ENCODE measurements around the gene ZNF726. TPM values are rescaled to one million over a fixed set of nuclear protein-coding genes. Genes with fewer than 3 reads are reported as not detected.
"Not testable (repeated sequence)": the region's sequence is repeated elsewhere in the genome, so short reads cannot be mapped to it uniquely, and the experiment has no call there.

ZNF726 gene
- total RNA-seq, 1 experiment from 2014 or later = 8.7 TPM

DNA sequence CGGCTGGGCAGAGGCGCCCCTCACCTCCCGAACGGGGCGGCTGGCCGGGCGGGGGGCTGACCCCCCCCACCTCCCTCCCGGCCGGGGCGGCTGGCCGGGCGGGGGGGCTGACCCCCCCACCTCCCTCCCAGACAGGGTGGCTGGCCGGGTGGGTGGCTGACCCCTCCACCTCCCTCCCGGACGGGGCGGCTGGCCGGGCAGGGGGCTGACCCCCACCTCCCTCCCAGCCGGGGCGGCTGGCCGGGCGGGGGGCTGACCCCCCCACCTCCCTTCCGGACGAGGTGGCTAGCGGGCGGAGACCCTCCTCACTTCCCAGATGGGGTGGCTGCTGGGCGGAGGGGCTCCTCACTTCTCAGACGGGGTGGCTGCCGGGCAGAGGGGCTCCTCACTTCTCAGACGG is 22.3 kb downstream of the ZNF726 start:
- not testable (repeated sequence) for DNase-seq (ENCODE audit: low read depth)

DNA sequence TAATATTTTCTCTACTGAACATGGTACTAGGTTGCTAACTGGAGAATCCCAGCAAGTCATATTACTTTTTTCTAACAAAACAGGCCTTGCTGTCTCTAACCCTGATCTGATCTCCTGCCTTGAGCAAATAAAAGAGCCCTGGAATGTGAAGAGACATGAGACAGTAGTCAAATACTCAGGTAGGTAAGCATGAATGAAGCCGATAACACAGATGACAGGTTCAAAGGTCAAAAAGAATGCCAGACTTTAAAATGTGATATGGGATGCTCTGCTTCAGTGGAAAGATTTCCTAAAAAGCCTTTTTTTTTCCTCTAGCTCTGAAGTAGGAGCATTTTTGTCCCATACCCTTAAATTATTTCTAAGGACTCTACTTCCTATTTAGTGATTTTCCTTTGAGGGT is 28.7 kb downstream of the ZNF726 start:
- DNase-seq (ENCODE audit: low read depth) = no peak

DNA sequence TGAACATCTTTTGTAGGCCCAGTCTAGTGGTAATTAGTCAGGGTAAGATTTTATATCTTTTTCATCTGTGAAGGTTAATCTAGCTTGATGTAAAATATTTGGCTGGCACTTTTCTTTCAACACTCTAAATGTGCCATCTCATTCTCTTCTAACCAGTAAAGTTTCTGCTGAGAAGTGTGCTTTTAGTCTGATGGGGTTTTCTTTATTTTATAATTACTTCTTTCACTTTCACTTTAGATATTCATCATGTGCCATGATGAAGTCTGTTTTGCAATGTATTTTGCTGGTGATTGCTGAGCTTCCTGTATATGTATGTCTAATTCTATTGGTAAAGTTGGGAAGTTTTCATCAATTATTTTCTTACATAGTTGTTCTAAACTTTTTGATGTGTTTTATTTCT is 31.9 kb downstream of the ZNF726 start:
- no peak for DNase-seq (ENCODE audit: low read depth)

DNA sequence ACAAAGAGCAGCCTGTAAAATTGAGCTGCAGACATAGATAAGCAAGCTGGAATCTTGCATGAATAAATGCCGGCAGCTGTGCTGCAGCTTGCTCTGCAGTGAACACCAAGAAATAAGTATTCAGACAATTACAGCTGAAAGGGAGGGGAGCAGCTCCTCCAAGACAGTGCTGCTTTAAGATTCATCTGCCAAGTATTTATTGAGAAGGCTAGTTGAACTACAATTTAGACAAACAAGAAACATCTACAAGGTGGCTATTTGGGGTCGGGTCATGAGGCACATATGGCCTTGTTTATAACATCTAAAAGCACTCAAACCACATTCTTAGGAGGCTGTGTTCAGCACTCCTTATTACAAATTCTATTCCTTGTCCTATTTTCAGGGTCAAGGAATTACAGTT is 34.9 kb downstream of the ZNF726 start:
- no peak for DNase-seq (ENCODE audit: low read depth)

DNA sequence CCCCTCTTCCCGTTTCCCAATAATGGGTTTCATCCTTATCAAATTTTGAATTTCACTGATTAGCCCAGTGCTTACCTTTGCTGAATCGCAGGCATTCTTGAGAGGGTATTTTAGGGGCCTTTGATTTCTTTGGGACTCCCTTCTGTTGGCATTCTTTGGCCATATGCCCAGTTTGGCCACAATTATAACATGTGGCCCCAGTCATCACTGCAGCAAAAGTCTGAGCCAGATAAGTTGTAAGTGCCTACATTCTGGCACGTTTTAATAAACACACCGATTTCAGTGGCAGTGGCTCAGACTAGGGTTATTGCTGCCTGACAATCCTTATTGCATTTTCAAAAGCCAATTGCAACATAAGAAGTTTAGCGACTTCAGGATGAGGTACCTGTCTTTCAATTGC is 41.4 kb downstream of the ZNF726 start:
- no peak for DNase-seq (ENCODE audit: low read depth)

DNA sequence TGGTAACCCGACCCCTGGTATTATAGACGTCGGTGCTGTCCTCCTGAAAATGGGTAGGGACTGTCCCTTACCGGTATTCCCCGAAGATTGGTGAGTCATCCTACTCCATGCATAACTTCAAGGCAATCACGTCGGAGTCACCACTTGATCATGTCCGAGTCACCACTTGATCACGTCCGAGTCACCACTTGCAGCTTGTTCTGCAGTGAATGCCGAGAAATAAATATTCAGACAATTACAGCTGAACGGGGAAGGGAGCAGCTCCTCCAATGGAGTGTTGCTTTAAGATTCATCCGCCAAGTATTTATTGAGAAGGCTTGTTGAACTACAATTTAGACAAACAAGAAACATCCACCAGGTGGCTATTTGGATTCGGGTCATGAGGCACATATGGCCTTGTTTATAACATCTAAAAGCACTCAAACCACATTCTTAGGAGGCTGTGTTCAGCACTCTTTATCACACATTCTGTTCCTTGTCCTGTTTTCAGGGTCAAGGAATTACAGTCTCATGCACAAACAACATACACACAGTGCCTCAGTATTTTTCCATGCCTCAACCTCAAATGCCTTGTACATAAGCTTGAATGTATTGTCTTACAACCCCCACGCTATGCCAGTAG is 43.1 kb downstream of the ZNF726 start:
- DNase-seq (ENCODE audit: low read depth) = peak; percentile 74

DNA sequence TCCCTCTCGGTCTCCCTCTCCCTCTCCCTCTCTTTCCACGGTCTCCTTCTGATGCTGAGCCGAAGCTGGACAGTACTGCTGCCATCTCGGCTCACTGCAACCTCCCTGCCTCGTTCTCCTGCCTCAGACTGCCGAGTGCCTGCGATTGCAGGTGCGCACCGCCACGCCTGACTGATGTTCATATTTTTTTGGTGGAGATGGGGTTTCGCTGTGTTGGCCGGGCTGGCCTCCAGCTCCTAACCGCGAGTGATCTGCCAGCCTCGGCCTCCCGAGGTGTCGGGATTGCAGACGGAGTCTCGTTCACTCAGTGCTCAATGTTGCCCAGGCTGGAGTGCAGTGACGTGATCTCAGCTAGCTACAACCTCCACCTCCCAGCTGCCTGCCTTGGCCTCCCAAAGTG is 48.7 kb downstream of the ZNF726 start:
- DNase-seq (ENCODE audit: low read depth) = not testable (repeated sequence)

DNA sequence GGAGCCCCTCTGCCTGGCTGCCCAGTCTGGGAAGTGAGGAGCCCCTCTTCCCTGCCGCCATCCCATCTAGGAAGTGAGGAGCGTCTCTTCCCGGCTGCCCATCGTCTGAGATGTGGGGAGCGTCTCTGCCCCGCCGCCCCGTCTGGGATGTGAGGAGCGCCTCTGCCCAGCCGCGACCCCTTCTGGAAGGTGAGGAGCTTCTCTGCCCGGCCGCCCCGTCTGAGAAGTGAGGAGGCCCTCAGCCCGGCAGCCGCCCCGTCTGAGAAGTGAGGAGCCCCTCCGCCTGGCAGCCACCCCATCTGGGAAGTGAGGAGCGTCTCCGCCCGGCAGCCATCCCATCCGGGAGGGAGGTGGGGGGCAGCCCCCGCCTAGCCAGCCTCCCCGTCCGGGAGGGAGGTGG is 49.2 kb downstream of the ZNF726 start:
- not testable (repeated sequence) for DNase-seq (ENCODE audit: low read depth)

DNA sequence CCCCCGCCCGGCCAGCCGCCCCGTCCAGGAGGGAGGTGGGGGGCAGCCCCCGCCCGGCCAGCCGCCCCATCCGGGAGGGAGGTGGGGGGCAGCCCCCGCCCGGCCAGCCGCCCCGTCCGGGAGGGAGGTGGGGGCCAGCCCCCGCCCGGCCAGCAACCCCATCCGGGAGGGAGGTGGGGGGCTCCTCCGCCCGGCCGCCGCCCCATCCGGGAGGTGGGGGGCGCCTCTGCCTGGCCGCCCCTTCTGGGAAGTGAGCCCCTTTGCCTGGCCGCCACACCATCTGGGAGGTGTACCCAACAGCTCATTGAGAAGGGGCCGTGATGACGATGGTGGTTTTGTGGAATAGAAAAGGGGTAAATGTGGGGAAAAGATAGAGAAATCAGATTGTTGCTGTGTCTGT is 49.6 kb downstream of the ZNF726 start:
- DNase-seq (ENCODE audit: low read depth) = not testable (repeated sequence)

DNA sequence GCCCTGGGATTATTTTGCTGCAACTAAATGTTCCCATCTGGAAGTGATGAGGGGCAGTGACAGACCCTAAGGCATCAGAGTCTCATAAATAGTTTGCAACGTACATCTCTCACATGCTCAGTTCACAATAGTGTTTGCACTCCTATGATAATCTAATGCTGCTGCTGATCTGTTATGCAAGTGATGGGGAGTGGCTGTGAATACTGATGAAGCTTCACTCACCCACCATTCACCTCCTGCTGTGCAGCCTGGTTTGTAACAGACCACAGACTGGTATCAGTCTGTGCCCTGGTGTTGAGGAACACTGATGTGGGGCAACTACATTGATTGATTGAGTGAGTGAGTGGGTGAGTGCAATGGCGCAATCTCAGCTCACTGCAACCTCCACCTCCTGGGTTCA is 54.9 kb downstream of the ZNF726 start:
- DNase-seq (ENCODE audit: low read depth) = no peak

DNA sequence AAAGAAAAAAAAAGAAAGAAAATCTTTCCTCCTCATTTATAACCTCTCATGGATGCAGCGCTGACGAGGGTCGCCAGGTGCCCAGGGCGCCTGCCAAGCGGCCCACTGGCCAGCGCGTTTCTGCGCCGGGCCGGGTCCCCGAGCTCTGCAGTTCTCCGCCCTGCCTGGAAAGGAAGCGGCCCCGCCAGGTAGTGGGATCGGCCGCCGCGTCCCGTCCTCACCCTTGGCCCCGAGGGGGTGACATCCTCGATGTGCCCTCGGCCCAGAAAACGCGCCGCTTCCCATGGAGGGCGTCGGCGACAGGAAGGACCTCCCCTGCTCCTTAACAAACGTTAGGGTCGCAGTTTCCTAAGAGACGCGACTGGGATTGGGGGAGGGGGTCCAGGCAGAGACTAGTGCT is 56.9 kb downstream of the ZNF726 start:
- DNase-seq (ENCODE audit: low read depth) = no peak

DNA sequence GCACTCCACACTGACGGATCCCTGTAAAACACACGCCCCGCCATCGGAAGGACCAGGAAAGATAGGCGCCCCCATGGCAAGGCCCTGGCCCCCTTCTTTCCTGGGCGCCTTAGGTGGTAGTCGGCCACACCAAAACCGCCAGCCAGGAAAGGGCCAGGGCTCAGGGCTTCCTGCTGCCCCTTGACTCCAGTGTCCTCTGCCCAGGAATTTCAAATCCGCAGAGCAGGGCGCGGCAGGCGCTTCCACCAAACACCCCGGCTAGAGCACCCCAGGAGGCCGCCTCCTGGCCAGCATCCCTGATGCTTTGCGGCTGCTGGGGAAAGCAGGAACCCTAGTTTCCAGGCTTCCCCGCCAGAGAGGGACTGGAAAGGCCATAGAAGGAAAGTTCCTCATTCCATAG is 57.5 kb downstream of the ZNF726 start:
- DNase-seq (ENCODE audit: low read depth) = no peak

DNA sequence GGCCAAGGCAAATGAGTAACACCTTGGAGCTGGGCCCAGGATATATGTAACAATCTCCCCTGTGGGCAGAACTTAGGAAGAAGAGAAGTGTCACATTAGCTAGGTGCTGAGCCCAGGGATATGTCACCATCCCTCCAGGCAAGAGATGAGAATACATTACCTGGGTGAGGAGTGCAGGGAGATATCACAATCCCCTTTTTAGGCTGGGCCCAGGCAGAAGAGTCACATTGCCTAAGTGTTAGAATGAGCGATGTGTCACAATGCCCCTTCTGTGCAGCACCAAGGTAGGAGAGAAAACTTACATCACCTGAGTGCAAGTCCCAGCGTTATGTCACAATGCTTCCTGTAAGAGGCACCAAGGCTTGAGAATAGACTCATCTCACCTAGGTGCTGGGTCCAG is 60.3 kb downstream of the ZNF726 start:
- no peak for DNase-seq (ENCODE audit: low read depth)

DNA sequence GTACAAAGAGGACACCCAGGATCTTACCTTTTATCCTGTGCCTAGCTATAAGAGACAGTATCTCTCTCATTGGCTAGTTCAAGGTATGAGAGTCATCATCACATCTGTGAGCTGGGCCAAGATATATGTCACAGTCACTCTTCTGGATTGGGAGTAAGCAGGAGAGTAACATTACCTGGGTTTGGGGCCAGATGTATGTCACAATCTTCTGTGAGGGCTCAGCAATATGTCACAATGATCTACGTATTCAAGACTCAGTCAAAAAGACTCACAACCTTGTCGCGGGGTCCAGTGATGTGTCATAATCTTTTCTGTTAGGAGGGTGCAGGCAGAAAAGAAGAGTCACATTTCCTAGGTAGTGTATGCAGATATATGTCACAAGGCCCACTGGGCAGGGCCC is 61.9 kb downstream of the ZNF726 start:
- DNase-seq (ENCODE audit: low read depth) = not testable (repeated sequence)

DNA sequence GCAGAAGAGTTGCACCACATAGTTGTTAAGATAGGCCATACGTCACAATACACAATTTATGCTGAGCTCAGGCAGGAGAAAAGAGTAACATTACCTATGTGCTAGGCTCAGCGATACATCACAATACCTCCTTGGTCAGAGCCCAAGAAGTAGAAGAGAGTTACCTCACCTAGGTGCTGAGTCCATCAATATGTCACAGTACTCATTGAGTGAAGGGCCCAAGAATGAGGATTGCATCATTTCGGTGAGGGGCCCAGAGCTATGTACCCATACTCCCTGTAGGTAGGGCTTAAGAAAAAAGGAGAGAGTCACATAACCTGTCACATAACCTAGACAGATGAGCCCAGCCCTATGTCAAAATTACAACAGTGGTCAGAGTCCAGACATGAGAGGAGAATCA is 62.6 kb downstream of the ZNF726 start:
- DNase-seq (ENCODE audit: low read depth) = not testable (repeated sequence)

DNA sequence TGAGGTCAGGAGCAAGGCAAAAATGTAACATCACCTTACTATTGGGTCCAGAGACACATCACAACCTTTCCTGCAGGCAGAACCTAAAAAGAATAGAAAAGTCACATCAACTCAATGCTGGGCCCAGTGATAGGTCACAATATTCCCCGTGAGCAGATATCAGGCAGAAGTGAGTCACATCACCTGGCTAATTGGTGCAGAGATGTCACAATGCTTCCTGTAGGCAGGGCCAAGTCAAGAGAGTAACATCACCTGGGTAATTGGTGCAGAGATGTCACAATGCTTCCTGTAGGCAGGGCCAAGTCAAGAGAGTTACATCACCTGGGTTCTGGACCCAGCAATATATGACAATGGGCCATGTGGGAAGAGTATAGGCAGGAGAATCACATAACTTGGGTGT is 63.4 kb downstream of the ZNF726 start:
- no peak for DNase-seq (ENCODE audit: low read depth)

DNA sequence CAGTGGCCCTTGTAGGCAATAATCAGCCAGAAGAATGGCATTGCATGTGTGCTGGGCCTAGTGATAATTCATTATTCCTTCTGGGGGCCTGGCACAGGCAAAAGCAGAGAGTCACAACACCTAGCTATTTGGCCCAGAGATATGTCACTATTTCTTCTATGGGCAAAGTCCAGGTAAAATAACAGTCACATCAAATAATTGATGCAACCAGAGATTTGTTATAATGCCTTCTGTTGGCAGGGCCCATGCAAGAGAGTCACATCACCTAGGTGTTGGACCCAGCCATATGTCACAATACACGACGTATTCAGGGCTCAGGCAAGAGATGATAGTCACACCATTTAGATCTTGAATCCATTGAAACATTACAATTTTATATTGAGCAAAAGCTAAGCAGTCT is 66.1 kb downstream of the ZNF726 start:
- no peak for DNase-seq (ENCODE audit: low read depth)

DNA sequence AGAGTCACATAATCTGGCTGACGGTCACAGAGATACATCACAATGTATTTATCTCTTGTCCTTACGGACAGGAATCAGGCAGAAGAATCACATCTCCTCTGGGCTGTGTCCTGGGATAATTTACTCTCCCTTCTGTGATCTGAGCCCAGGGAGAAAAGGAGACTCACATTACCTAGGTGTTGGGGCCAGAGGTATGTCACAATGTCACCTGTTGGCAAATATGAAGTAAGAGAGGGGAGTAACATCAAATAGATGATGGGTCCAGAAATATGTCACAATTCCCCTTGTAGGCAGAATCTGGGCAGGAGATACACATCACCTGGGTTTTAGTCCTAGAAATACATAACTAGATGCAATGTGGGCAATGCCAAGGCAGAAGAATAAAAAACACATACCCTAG is 67.2 kb downstream of the ZNF726 start:
- DNase-seq (ENCODE audit: low read depth) = no peak

DNA sequence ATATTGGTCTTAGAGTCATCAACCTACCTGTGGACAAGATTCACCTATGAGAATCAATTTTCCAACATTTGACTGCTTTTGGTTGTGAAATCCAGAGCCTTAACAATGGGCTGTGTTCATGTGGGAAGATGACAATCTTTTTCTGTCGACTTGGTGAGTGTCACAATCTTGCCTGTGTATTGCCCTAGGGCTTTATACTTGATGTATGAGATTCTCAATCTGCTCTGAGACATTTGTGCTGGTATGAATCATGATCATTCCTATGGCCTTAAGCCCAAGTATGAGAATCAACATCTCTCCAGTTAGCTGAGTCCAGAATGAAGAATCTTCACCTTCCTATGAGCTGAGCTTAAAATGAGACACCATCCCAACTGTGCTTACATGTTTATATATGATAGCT is 68.7 kb downstream of the ZNF726 start:
- DNase-seq (ENCODE audit: low read depth) = no peak

Other genes starting within 250 kb of the ZNF726 start
- 15.6 and 16.5 TPM in 2 replicates for gene ZNF675, start 227.7 kb upstream of the ZNF726 start, total RNA-seq (2014; rRNA removed; shearing (Covaris generic))
- 1.3 and 2.9 TPM in 2 replicates for gene ZNF681, start 156.0 kb upstream of the ZNF726 start, total RNA-seq (2014; rRNA removed; shearing (Covaris generic))
- 0.23 and 0.37 TPM in 2 replicates for gene ZNF254, start 172.3 kb downstream of the ZNF726 start, total RNA-seq (2014; rRNA removed; shearing (Covaris generic))